ENCODE results near the gene OR51B6. TPM values are rescaled to one million over a fixed set of nuclear protein-coding genes. Genes with fewer than 3 reads are reported as not detected.

Gene OR51B6
- polyA plus RNA-seq, 2 of the 4 experiments (the other 2 are of a cell fraction): not detected

GRCh38 chr11:5369789-5370188 is 18.5 kb downstream of the OR51B6 start:
- DNase-seq (ENCODE audit: low read depth in 1 of 2, low spot score in 1 of 2) (peak; percentile 1 to 11), ATAC-seq (0 out of 6 replicates have a peak, but pooled peaks of 1 of the 2 experiments have one; percentile 46), FAIRE-seq (no peak)

DNA sequence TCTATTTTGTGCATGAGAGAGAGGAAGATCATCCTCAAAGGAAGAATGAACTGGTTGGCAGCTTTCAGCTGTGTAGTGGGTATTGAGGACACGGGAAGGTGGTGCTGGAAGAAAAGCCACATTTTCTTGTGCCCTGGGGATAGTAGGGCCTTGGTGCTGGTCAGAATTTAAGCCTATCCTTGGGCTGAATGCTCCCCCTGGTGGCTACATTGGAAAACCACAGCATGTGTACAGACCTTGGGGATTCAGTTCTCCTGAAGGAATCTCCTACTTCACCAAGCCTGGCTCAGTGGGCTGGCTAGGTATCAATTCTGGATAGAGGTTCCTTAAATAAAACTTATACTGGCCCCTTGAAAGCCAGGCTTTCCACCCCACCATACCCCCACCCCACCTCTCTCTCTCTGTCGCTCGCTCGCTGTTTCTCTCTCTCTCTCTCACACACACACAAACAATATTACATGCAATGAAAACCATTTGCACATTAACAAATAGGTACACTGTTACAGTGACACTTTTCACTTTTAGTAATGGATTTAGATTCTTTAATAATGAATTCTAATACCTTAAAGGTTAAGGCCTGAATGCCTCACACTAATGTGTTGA is 29.5 kb downstream of the OR51B6 start:
- TF ChIP-seq, protein P1, sequence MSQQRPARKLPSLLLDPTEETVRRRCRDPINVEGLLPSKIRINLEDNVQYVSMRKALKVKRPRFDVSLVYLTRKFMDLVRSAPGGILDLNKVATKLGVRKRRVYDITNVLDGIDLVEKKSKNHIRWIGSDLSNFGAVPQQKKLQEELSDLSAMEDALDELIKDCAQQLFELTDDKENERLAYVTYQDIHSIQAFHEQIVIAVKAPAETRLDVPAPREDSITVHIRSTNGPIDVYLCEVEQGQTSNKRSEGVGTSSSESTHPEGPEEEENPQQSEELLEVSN (IDR thresholded peaks at IDR 0.05; ENCODE audit: borderline replicate concordance, low read depth): no peak
- TF ChIP-seq EP300 (IDR thresholded peaks at IDR 0.05): no peak
- peak; percentile 79 to 89 for TF ChIP-seq RAD21 (conservative IDR thresholded peaks at IDR 0.05 in 1 of 2, IDR thresholded peaks at IDR 0.05 in 1 of 2)
- peak; percentile 86 for TF ChIP-seq SMC3 (IDR thresholded peaks at IDR 0.05)
- peak; percentile 75 for TF ChIP-seq CTCF (IDR thresholded peaks at IDR 0.05)
- no peak for TF ChIP-seq HEYL (CRISPR knock-in tag; IDR thresholded peaks at IDR 0.05)

More at GRCh38 chr11:5369789-5370188, 18.5 kb downstream of the OR51B6 start:
- POLR2A ChIA-PET: no interaction called here
- no peaks in the 10 kb centered on the region for H3K9me3 ChIP-seq
- CTCF ChIA-PET: no interaction called here
- no peak overlapping the region for H3K4me2 ChIP-seq
- H3K27ac ChIP-seq: no peak overlapping the region
- TF ChIP-seq EHMT2 (IDR thresholded peaks at IDR 0.05; ENCODE audit: low read depth) (no peak), EP300 (IDR thresholded peaks at IDR 0.05) (no peak), SMC3 (IDR thresholded peaks at IDR 0.05) (no peak), CBX2 (IDR thresholded peaks at IDR 0.05; ENCODE audit: borderline replicate concordance, low read depth) (no peak), JUNB (IDR thresholded peaks at IDR 0.05) (no peak), MAFK (IDR thresholded peaks at IDR 0.05; ENCODE audit: partially characterized antibody) (peak; percentile 35), GATA3 (IDR thresholded peaks at IDR 0.05; ENCODE audit: borderline replicate concordance) (no peak), USF2 (IDR thresholded peaks at IDR 0.05) (no peak), SREBF2 (IDR thresholded peaks at IDR 0.05) (no peak), CTCF (IDR thresholded peaks at IDR 0.05) (0 out of 3 replicates have a peak, but pooled peaks have one; percentile 5), RAD21 (conservative IDR thresholded peaks at IDR 0.05 in 1 of 2, IDR thresholded peaks at IDR 0.05 in 1 of 2) (peak; percentile 14 to 38; a peak in 2 of 5 replicates), MAZ (IDR thresholded peaks at IDR 0.05; ENCODE audit: borderline replicate concordance, low read depth, low read length) (no peak), NPAS2 (CRISPR knock-in tag; IDR thresholded peaks at IDR 0.05; ENCODE audit: borderline replicate concordance) (no peak)
- TF ChIP-seq, protein P2, sequence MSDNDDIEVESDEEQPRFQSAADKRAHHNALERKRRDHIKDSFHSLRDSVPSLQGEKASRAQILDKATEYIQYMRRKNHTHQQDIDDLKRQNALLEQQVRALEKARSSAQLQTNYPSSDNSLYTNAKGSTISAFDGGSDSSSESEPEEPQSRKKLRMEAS (IDR thresholded peaks at IDR 0.05): no peak
- H3K4me1 ChIP-seq: no peaks in the 10 kb centered on the region
- H3K4me3 ChIP-seq: no peak overlapping the region

More for the DNA sequence above, 29.5 kb downstream of the OR51B6 start:
- FAIRE-seq (no peak), ATAC-seq (peak; percentile 98 to 100), DNase-seq (ENCODE audit: low read depth in 1 of 2, low spot score in 1 of 2) (peak; percentile 36 to 63)
- no peaks in the 10 kb centered on the region for H3K9me3 ChIP-seq
- H3K27ac ChIP-seq: no peak overlapping the region
- POLR2A ChIA-PET: no interaction called here
- no peaks in the 10 kb centered on the region for H3K4me1 ChIP-seq
- no peak overlapping the region for H3K4me2 ChIP-seq
- no peak overlapping the region for H3K4me3 ChIP-seq
- WGBS (ENCODE audit: missing lambda C conversion rate): 64% methylated on average over 4 of the region's 4 CpGs
- CTCF ChIA-PET: interaction anchor here (0.6 to 1.7 kb wide), 9 partner anchors 9 to 744 kb away, joined by 3 to 9 read pairs (median 3); partner anchors contain the start of gene OR51D1

All from A549 (cell line).